22Rv1 (cell line): ENCODE results near the gene ANKRD60.

ENCODE experiments used
- ZFX ChIP-seq: fragments of 450-650 bp; IDR thresholded peaks from 2 replicates; pipeline ENCODE4 v1.6.1; 2017; ENCODE audit warnings: antibody characterized with exemption, borderline replicate concordance
- TF ChIP-seq, protein P1 (sequence below): fragments of 450-650 bp; IDR thresholded peaks from 2 replicates; pipeline ENCODE4 v1.5.1; 2017; ENCODE audit warnings: mild to moderate bottlenecking

DNA sequence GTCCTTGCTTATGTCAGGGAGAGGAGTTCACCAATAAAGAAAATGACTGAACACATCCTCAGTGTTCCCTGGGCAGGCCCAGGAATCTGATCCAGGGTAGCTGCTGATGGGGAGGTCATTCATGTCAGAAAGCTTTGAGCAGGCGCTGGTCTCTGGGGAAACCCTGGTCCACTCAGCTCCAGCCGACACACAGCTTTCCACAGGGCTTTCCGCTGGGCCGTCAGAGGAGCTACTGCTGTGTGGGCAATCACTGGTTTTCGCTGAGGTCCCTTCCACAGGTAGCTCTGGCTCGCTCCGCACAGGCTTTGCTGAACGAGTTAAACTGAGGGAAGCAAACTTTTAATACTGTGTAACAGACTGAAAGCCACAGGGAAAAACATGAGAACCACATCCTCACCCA is 17.5 kb upstream of the ANKRD60 start:
- TF ChIP-seq, protein P1, sequence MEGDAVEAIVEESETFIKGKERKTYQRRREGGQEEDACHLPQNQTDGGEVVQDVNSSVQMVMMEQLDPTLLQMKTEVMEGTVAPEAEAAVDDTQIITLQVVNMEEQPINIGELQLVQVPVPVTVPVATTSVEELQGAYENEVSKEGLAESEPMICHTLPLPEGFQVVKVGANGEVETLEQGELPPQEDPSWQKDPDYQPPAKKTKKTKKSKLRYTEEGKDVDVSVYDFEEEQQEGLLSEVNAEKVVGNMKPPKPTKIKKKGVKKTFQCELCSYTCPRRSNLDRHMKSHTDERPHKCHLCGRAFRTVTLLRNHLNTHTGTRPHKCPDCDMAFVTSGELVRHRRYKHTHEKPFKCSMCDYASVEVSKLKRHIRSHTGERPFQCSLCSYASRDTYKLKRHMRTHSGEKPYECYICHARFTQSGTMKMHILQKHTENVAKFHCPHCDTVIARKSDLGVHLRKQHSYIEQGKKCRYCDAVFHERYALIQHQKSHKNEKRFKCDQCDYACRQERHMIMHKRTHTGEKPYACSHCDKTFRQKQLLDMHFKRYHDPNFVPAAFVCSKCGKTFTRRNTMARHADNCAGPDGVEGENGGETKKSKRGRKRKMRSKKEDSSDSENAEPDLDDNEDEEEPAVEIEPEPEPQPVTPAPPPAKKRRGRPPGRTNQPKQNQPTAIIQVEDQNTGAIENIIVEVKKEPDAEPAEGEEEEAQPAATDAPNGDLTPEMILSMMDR: no peak
- no peak for TF ChIP-seq ZFX
